HG02870 (cell line): ENCODE results near the gene FOXA3.
"Not testable (repeated sequence)": the region's sequence is repeated elsewhere in the genome, so short reads cannot be mapped to it uniquely, and the experiment has no call there.

Source experiments
- ATAC-seq: cut with Tn5 transposase; IDR thresholded peaks from one replicate; pipeline ENCODE4 v1.9.1; 2021; ENCODE audit warnings: mild to moderate bottlenecking, moderate library complexity; ENCODE audit not compliant: unreplicated experiment

Gene FOXA3

GRCh38 chr19:45887200-45887710 is 23.1 kb downstream of the FOXA3 start:
- ATAC-seq: no peak

- no peak for ATAC-seq
These were observed 25.2 kb downstream of the FOXA3 start for GRCh38 chr19:45889210-45889885.

DNA sequence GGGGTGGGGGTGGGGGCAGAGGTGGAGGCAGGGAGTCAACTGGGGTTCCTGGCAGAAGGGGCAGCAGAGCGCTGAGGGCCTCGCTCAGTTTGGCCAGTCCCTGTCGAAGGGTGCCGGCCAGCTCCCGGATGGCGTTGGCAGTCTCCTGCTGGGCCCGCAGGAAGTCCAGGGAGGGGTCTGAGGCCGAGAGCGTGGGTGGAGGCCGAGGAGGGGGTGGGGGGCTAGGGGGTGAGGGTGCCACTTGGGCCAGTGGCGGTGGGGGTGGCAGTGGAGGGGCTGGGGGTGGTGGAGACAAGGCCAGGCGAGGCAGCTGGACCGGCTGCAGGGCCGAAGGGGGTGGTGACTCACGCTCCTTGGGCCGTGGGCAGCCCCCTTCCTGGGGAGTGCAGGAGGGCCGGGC is 26.8 kb downstream of the FOXA3 start:
- no peak for ATAC-seq

- ATAC-seq: no peak
These were observed 31.4 kb downstream of the FOXA3 start for GRCh38 chr19:45895519-45895972.

GRCh38 chr19:45895983-45896599 is 32.0 kb downstream of the FOXA3 start:
- not testable (repeated sequence) for ATAC-seq

- ATAC-seq: no peak
These were observed 33.2 kb downstream of the FOXA3 start for GRCh38 chr19:45897261-45897812.

- no peak for ATAC-seq
These were observed 35.1 kb downstream of the FOXA3 start for GRCh38 chr19:45899253-45899652.

- ATAC-seq: no peak
These were observed 35.9 kb downstream of the FOXA3 start for GRCh38 chr19:45899919-45900589.

GRCh38 chr19:45900738-45901431 is 36.8 kb downstream of the FOXA3 start:
- no peak for ATAC-seq

DNA sequence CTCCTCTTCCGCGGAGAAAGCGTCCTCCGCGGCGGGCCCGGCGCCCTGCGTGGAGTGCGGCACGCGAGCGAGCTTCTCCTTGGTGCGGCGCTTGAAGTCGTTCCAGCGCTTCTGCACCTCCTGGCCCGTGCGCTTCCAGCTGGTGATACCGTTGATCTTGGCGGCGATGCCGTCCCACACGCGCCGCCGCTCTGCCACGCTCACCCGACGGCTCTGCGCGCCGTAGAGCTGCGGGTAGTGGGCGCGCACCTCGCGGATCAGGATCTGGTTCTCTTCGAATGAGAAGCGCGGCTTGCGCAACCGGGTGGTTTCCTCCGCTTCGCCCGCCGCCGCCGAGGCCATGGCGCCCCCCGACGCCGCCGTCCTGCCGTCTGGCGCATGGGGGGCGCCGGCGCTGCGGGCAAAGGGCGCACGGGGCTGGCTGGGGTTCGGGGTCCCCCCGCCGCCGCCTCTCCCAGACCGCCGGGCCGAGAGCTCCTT is 37.3 kb downstream of the FOXA3 start:
- ATAC-seq: no peak

DNA sequence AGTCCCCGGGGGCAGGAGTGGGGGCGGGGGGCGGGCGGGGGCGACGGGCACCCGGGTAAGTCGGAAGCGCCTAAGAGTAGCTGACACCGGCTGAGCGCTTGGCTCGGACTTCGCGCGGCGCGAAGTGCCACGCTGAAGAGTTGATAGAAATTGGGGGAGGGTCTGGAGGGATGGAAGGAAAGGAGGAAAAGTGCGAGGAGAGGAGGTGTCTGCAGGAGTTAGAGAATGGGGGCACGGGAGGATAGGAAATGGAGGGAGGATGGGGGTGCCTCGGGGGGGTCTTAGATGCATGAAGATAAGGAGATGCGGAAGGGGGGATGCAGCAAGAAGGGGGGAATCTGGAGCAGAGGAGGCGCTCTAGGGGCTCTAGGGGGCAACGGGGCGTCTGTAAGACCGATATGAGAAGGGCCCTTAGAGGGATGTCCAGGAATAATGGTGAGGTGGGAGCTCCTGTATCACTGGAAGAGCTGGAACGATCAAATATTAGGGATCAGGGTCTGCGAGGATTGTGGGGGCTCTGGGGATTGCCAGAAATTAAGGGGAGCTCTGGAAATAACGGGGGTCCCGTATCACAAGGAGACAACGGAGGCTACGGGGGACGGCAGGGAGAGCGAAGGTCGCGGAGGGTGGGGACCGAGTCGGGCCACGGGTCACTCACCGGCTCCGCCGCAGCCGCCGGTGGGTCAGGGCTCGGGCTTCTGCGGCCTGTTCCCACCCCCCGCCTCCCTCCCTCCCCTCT is 38.0 kb downstream of the FOXA3 start, which contains the start of gene MYPOP:
Gene MYPOP (minus strand): TSS at position 702 of the 739 bp plus-strand sequence. CDS start 840 bp downstream, outside the sequence.
- ATAC-seq: no peak

GRCh38 chr19:45902651-45903625 is 38.8 kb downstream of the FOXA3 start:
- peak; percentile 87 for ATAC-seq

DNA sequence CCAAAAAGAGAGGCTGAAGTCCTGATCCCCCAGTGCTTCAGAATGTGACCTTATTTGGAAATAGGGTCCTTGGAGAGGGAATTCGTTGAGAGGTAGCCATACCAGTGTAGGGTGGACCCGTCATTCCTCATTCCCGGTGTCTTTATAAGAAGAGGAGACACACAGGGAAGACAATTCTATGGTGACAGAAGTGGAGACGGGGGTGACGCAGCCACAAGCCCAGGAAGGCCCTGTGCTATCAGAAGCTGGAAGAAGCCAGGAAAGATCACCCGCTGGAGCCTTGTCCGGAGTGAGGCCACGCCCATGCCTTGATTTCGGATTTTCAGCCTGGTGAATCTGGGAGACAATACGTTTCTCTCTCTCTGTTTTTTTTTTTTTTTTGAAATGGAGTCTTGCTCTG is 40.9 kb downstream of the FOXA3 start:
- ATAC-seq: no peak

GRCh38 chr19:45906221-45906620 is 42.1 kb downstream of the FOXA3 start:
- ATAC-seq: no peak

GRCh38 chr19:45908956-45909355 is 44.8 kb downstream of the FOXA3 start:
- no peak for ATAC-seq

GRCh38 chr19:45911291-45911690 is 47.2 kb downstream of the FOXA3 start:
- ATAC-seq: no peak

- no peak for ATAC-seq
These were observed 50.0 kb downstream of the FOXA3 start, which contains the start of gene NANOS2 for GRCh38 chr19:45913874-45914830. Gene NANOS2 (minus strand): TSS chr19:45914778. CDS start chr19:45914693, 85 bp downstream.
